Brain microvascular endothelial cell (primary cell): ENCODE data around the gene RTL1.

Experiments
- DNase-seq: peaks from one replicate; pipeline ENCODE4 v3.0.0-alpha.2; 2020
- H3K27ac ChIP-seq: fragments of 250-450 bp; sonication (Bioruptor Pico); 2 replicates; pipeline ENCODE4 v1.5.1; 2020; ENCODE audit warnings: mild to moderate bottlenecking, moderate library complexity
- H3K27me3 ChIP-seq: fragments of 250-450 bp; sonication (Bioruptor Pico); replicated peaks from 2 replicates; pipeline ENCODE4 v1.5.1; 2020; ENCODE audit warnings: mild to moderate bottlenecking
- H3K36me3 ChIP-seq: fragments of 250-450 bp; sonication (Bioruptor Pico); replicated peaks from 2 replicates; pipeline ENCODE4 v1.5.1; 2020; ENCODE audit warnings: mild to moderate bottlenecking
- H3K4me3 ChIP-seq: 2 replicates; pipeline ENCODE4 v1.5.1; 2011; ENCODE audit warnings: low read depth, mild to moderate bottlenecking, control low read depth, low read length, moderate library complexity
- in situ Hi-C: cut with HindIII; loops from 2 replicates; pipeline ENCODE4 v1.10.0; 2017; ENCODE audit warnings: low sequenced_read_pairs, low pct_ligation_motif_present
- TF ChIP-seq, protein P1 (sequence below): IDR thresholded peaks from 2 replicates; pipeline ENCODE4 v1.5.1; 2011; ENCODE audit warnings: low read depth, mild to moderate bottlenecking, moderate library complexity, low read length, control low read depth, inconsistent platforms; ENCODE audit errors: missing control alignments

The RTL1 gene

DNA sequence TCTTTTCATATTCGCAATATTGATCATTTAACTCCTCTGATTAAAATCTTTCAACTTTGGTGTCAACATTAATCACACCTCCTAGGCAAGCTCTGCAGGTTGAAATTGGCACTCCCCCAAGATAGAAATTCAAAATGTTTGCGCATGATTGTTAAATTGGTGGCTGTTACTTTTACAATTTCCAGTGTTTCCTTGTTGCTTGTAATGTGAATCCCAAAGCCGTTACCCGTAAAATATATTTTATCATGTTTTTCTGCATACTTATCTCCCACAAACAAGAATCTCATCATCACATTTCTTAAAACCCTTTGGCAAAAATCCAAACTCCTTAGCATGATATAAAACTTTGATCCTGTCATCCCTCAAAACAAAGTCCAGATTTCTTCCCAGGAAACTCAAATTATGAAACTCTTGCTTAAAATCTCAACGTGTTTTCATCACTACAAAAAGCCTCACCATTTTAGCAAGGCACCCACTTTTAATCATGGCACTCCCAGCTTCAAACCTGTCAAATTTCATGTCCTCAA lies 14.7 kb downstream of the RTL1 start:
- no peak overlapping the region for H3K4me3 ChIP-seq
- peaks cover 56% of the 10 kb centered on the region for H3K36me3 ChIP-seq
- H3K27me3 ChIP-seq, result no peaks in the 10 kb centered on the region
- DNase-seq, result no peak
- TF ChIP-seq, protein P1, sequence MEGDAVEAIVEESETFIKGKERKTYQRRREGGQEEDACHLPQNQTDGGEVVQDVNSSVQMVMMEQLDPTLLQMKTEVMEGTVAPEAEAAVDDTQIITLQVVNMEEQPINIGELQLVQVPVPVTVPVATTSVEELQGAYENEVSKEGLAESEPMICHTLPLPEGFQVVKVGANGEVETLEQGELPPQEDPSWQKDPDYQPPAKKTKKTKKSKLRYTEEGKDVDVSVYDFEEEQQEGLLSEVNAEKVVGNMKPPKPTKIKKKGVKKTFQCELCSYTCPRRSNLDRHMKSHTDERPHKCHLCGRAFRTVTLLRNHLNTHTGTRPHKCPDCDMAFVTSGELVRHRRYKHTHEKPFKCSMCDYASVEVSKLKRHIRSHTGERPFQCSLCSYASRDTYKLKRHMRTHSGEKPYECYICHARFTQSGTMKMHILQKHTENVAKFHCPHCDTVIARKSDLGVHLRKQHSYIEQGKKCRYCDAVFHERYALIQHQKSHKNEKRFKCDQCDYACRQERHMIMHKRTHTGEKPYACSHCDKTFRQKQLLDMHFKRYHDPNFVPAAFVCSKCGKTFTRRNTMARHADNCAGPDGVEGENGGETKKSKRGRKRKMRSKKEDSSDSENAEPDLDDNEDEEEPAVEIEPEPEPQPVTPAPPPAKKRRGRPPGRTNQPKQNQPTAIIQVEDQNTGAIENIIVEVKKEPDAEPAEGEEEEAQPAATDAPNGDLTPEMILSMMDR, result no peak
- H3K27ac ChIP-seq, result no peak overlapping the region
- in situ Hi-C loops, result no loop called here

DNA sequence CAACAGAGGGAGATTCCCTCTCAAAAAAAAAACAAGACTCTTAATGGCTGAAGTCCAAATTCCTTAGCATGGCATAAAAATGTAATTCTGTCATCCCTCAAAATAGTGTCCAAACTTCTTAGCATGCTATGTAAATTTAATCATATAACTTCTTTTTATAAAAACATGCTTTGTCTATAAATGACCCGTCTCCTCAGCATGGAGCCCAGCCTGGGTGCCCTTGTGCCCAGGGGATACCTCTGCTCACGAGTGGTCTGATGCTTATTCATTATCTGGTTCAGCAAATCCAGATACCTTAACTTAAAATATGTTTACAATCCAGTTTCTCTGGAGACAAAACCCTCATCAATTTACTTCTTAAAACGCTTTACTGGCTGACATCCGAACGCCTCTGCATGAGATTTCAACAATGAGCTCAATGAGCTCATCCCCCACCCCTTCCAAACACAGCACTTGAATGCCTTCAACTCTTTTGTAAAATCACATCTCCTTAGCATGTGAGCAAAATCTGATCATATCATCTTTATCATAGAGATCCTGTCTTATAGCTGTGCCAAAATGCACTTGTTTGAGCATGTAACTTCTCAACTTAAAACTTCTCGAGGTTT lies 15.7 kb downstream of the RTL1 start:
- Histone ChIP-seq H3K27me3 (no peaks in the 10 kb centered on the region), H3K36me3 (peaks cover 57% of the 10 kb centered on the region), H3K27ac (no peak overlapping the region), H3K4me3 (no peak overlapping the region)
- in situ Hi-C loops, result no loop called here
- TF ChIP-seq, protein P1, result no peak
- no peak for DNase-seq

DNA sequence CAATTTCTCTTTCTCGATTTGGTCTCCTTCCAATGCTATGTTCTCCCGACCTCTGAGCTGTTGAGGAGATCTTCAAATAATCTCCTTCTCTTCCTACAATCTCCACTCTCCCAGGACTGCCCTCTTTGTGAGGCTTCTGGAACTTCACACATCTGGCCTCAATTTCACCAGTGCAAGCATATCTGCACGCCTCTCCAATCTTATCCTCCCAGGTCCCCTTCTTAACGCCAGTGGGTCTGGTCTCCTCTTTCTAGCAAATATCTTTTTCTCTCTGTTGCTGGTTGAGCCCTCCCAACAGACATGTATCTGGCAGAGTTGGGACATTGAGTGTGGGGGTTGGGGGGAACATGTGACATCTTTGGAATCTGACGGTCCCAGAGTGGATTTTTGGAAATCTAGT lies 17.9 kb downstream of the RTL1 start:
- Histone ChIP-seq H3K4me3 (no peak overlapping the region), H3K27ac (no peak overlapping the region), H3K36me3 (peaks cover 59% of the 10 kb centered on the region), H3K27me3 (no peaks in the 10 kb centered on the region)
- DNase-seq, result no peak
- in situ Hi-C loops, result no loop called here
- TF ChIP-seq, protein P1, result no peak

DNA sequence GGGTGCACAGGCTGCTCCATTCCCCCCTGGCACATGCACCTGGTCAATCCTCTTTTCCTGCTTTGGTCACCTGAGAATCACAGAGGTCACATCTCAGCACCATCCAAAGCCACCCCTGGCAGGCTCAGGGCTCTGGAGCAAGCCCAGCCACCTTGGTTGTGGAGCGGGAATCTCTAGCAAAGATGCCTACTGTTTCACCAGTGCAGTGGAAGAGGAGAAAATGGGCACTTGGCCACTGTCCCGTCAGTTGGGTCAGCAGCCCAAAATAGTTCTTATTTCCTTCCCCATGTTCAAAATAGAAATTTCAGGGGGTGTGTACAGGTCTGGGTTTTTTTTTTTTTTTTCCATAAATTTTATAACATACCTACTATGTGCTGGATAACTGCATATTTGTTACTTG lies 18.3 kb downstream of the RTL1 start:
- TF ChIP-seq, protein P1, result no peak
- H3K27me3 ChIP-seq, result no peaks in the 10 kb centered on the region
- no peak for DNase-seq
- no peak overlapping the region for H3K27ac ChIP-seq
- H3K4me3 ChIP-seq, result no peak overlapping the region
- peaks cover 60% of the 10 kb centered on the region for H3K36me3 ChIP-seq
- in situ Hi-C loops, result no loop called here

DNA sequence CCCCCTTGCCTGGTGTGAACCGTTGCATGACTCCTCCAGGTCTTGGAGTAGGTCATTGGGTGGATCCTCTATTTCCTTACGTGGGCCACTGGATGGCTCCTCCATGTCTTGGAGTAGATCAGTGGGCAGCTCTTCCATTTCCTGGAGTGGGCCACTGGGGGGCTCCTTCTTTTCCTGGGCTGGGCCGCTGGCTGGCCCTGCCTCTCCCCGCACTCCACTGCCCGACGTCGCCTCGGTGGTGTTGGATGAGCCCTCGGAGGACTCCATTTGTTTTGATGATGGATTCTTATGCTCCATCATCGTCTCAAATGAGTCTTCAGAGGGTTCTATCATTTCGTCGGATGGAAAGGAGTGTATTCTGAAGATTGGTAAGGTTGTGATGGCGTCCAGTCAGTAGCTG lies 19.1 kb downstream of the RTL1 start:
- Histone ChIP-seq H3K27me3 (no peaks in the 10 kb centered on the region), H3K4me3 (no peak overlapping the region), H3K36me3 (peaks cover 57% of the 10 kb centered on the region), H3K27ac (no peak overlapping the region)
- in situ Hi-C loops, result no loop called here
- TF ChIP-seq, protein P1, result no peak
- DNase-seq, result no peak

DNA sequence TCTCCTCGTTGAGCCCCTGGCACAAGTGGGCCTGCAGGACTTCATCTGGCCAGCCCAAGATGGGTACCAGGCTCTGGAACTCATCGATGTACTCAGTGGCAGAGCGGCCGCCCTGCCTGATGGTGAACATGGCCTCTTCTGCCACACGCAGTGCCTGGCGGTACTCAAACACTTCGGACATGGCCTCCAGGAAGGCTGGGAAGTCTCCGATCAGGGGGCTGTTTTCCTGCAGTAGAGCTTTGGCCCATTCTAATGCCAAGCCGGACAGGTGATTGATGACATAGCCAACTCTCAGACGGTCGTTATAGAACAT lies 19.8 kb downstream of the RTL1 start:
- peaks cover 50% of the 10 kb centered on the region for H3K36me3 ChIP-seq
- no peak overlapping the region for H3K27ac ChIP-seq
- TF ChIP-seq, protein P1, result no peak
- in situ Hi-C loops, result no loop called here
- no peak overlapping the region for H3K4me3 ChIP-seq
- no peaks in the 10 kb centered on the region for H3K27me3 ChIP-seq
- DNase-seq, result no peak
